Measurements from ENCODE around the gene GALP.
"Not testable (repeated sequence)": the region's sequence is repeated elsewhere in the genome, so short reads cannot be mapped to it uniquely, and the experiment has no call there.

The GALP gene

DNA sequence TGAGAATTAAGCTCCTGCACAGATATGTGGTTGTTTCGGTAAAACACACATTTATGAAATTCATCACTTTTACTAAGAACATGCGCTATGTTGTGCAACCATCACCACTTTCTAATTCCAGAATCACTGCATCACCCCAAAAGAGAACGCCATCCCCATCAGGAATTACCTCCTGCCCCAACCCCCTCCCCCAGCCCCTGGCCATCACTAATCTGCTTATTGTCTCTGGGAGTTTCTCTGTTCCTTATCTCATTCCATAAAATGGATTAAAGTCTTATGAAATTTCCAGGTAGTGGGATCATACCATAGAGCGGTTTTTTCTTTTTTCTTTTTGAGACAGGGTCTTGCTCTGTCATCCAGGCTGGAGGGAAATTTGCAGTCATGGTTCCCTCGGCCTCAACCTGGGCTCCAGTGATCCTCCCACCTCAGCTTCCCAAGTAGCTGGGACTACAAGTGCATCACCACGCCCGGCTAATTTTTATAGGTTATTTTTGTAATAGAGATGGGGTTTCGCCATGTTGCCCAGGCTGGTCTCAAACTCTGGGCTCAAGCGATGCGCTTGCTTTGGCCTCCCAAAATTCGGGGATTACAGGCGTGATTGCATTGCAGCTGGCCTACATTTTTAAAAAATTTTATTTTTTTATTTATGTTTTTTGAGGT lies 18.3 kb downstream of the GALP start:
- DNase-seq = no peak

DNA sequence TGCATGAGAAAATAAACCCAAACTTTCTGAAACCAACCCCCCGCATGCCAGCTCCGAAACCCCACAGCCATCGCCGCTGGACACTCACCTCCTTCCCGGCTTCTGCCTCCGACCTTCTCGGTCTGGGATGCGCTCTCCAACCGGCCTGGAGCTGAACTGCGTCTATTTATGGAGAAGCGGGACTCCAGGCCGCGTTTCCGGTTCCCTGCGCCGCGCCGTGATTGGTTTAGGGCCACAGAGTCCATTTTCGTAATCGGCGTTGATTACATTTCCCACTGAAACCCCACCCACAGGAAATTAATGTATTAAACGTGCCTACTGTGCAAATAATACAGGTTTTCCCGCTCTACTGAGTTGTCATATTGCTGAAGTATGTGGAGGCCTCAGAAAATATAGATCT lies 21.8 kb downstream of the GALP start, which contains the start of gene ZSCAN5B:
Gene ZSCAN5B, minus strand, starts transcription at position 138 of the 400 bp plus-strand sequence. CDS start 4,731 bp downstream, outside the sequence.
- not testable (repeated sequence) for DNase-seq

- no peak for DNase-seq
These were observed 23.9 kb downstream of the GALP start for GRCh38 chr19:56199687-56200086.

GRCh38 chr19:56201973-56202372 lies 26.2 kb downstream of the GALP start, which contains the start of gene ZSCAN5C:
ZSCAN5C (plus strand) TSS chr19:56202273; CDS start chr19:56205914, 3,641 bp downstream.
- DNase-seq = no peak

- DNase-seq = not testable (repeated sequence)
These were observed 31.8 kb downstream of the GALP start for GRCh38 chr19:56207581-56207980.

GRCh38 chr19:56209091-56209490 lies 33.3 kb downstream of the GALP start:
- DNase-seq = no peak

DNA sequence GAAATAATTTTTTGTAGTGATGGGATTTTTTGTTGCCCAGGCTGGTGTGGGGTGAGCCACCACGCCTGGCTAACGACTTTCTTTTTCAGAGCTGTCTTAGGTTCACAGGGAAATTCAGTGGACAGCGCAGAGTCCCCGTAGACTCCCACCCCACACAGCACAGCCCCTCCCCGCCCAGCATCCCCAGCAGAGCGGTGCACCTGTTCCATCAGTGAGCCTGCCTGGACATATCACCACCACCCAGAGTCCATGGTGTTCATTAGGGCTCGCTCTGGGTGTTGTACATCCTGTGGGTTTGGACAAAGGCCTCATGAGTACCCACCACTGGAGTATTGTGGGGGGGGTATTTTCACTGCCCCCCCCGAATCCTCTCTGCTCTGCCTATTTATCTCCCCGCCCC lies 34.2 kb downstream of the GALP start:
- DNase-seq = not testable (repeated sequence)

GRCh38 chr19:56211718-56212117 lies 35.9 kb downstream of the GALP start:
- no peak for DNase-seq

DNA sequence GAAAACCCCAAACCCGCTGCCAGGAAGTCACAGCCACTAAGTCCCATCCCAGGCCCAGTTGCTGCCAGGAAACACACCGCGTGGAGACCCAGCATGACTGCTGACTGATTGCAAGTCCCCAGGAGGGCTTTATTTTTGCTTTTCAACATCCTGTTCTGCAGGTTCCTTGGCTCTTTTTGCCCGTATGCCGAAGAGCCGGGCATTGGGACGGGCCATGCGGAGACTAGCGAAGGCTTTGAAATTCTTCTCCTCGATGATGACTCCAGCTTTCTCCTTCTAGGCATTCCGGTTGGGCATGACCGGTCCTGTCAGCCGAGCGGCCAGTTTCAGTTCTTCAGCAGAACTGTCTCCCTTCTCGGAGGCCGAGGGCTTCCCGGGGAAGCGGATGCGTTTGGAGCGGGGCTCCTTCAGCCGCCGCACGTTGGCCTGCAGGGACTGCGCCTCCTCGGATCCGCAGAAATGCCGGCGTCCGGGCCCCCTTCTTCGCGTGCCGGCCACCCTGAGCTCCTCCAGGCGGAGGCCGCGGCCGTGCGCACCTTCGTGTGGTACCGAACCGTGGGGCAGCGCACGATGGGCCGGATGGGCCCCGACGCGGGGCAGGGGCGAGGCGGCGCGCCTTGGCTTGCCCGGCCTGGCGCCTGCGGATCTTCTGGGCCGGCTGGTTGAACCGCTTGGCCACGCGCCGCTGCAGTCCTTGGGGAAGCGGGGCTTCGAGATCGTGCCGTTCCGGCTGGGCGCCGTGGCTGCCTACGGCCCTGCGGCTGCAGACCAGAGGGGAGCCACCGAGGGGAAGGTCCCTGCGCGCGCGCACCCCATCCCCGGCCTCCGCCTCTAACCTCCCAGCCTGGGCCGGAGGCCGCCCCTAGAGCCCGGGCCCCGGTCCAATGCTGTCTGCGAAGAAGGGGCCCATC lies 41.5 kb downstream of the GALP start:
- DNase-seq = no peak

DNA sequence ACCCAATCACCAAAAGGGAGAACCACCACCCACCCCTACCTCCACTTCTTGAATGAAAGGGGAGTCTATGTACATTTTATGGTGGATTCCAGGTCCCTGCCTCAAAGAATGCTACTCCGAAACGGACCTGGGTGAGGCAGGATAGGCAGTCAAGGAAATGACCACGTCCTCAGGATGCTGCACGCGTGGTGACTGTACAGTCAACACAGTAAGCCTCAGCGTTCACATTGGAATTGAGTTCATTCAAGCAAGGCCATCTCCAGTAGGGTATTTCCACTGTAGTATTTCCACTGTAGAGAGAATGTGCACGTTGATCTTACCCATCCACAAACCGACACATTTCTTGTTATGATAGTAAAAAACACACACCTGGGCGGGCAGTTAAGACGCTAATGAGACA lies 43.2 kb downstream of the GALP start:
- DNase-seq = no peak

- not testable (repeated sequence) for DNase-seq
These were observed 45.6 kb downstream of the GALP start for GRCh38 chr19:56221442-56221841.

DNA sequence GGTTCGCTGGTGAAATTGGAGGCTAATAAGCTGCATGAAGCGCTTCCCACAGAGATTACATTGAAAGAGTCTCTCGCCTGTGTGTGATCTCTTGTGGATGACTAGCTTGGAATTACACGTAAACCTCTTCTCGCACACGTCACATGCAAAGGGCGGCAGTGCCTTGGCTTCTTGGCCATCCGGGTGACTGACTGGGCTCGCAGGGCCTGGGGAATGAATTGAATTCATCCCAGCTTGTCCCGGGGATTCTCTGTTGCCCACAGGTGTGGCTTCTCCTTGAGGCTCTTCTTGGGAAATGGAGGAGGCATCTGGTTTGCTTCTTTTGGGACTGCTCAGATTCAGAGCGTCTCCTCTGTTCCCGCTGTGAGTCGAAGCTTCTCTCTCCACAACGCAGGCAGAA lies 46.0 kb downstream of the GALP start:
- DNase-seq = no peak

DNA sequence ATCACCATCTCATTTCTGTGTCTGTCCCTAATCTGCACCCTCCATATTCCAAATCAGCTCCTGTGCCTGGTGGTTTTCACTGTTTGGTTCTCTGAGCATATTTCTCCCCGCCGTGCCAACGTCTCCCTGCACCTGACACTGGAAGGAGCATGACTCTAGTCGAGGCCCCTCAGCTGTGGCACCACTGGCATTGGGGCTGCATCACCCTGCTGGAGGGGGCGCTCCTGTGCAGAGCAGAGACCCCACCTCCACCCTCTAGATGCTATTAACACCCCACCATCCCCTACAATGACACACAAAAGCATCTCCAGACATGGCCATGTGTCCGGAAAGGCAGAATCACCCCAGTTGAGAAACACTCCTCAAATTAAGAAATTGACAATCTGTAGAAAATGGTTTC lies 47.1 kb downstream of the GALP start:
- DNase-seq = no peak

GRCh38 chr19:56223481-56223880 lies 47.7 kb downstream of the GALP start:
- DNase-seq = no peak

Data from KG1 (cell line).